Left ventricle myocardium inferior (tissue), 1 donor: ENCODE measurements around the gene LTO1. TPM values are rescaled to one million over a fixed set of nuclear protein-coding genes. Genes with fewer than 3 reads are reported as not detected.

Source experiments
- DNase-seq: peaks from one replicate; pipeline ENCODE4 v3.0.0-alpha.2; 2020
- H3K27ac ChIP-seq: fragments of 200-600 bp; replicated peaks from 2 replicates; pipeline ENCODE4 v1.8.0; 2021
- H3K27me3 ChIP-seq: fragments of 200-600 bp; 2 replicates; pipeline ENCODE4 v1.8.0; 2021; ENCODE audit warnings: low read depth
- H3K36me3 ChIP-seq: fragments of 200-600 bp; 2 replicates; pipeline ENCODE4 v1.8.0; 2021
- H3K4me1 ChIP-seq: fragments of 200-600 bp; 2 replicates; pipeline ENCODE4 v1.8.0; 2021
- H3K4me3 ChIP-seq: fragments of 200-600 bp; 2 replicates; pipeline ENCODE4 v1.8.0; 2021; ENCODE audit warnings: mild to moderate bottlenecking, moderate library complexity
- H3K9me3 ChIP-seq: fragments of 200-600 bp; replicated peaks from 2 replicates; pipeline ENCODE4 v1.8.0; 2021
- CTCF ChIP-seq: fragments of 200-600 bp; IDR thresholded peaks from 2 replicates; pipeline ENCODE4 v1.8.0; 2021; ENCODE audit warnings: antibody characterized with exemption, mild to moderate bottlenecking, borderline replicate concordance
- intact Hi-C: fragments of 100-400 bp; cut with micrococcal nuclease; formaldehyde crosslinking; loops from one replicate; pipeline ENCODE4 v1.11.0; 2022
- total RNA-seq: library from RNA; stranded (reverse); fragmentation: NEBNext Ultra II Directional; extraction: Animal tissue kit (Norgen Biotek cat#: 25700); gene quantifications from one replicate; pipeline ENCODE4 v1.2.1, GENCODE V29; 2021
- donor health status: DM: no; HTN: yes; CAD: no; lungs with severe emphysema.

The LTO1 gene
- total RNA-seq, 1 donor from 2014 or later, result 8.9 TPM

- no peak overlapping the region for H3K4me3 ChIP-seq
- H3K9me3 ChIP-seq, result no peaks in the 10 kb centered on the region
- H3K27ac ChIP-seq, result peak overlapping the region; percentile 99
- DNase-seq, result no peak
- H3K4me1 ChIP-seq, result peaks cover 92% of the 10 kb centered on the region
- no peaks in the 10 kb centered on the region for H3K27me3 ChIP-seq
- intact Hi-C loops, result loop anchor here (5.0 kb wide), 1 partner anchor 546 kb away; no protein-coding TSS in a partner anchor
- H3K36me3 ChIP-seq, result peaks cover 73% of the 10 kb centered on the region
- no peak for TF ChIP-seq CTCF
Observed at GRCh38 chr11:69647761-69648497, 27.2 kb downstream of the LTO1 start.

- Histone ChIP-seq H3K9me3 (no peaks in the 10 kb centered on the region), H3K36me3 (peaks cover 68% of the 10 kb centered on the region), H3K27ac (peak overlapping the region; percentile 99), H3K4me1 (peaks cover 97% of the 10 kb centered on the region), H3K27me3 (no peaks in the 10 kb centered on the region), H3K4me3 (no peak overlapping the region)
- intact Hi-C loops, result loop anchor here (5.0 kb wide), 1 partner anchor 545 kb away; no protein-coding TSS in a partner anchor
- no peak for TF ChIP-seq CTCF
- no peak for DNase-seq
Observed at GRCh38 chr11:69647390-69647748, 27.8 kb downstream of the LTO1 start.

- Histone ChIP-seq H3K36me3 (peaks cover 61% of the 10 kb centered on the region), H3K4me3 (no peak overlapping the region), H3K27me3 (no peaks in the 10 kb centered on the region), H3K4me1 (peaks cover 97% of the 10 kb centered on the region), H3K9me3 (no peaks in the 10 kb centered on the region), H3K27ac (peak overlapping the region; percentile 99)
- no peak for DNase-seq
- TF ChIP-seq CTCF, result no peak
- intact Hi-C loops, result loop anchor here (5.0 kb wide), 1 partner anchor 544 kb away; no protein-coding TSS in a partner anchor
Observed at GRCh38 chr11:69646493-69647389, 28.4 kb downstream of the LTO1 start.

GRCh38 chr11:69645801-69646492 lies 29.2 kb downstream of the LTO1 start:
- no peak overlapping the region for H3K4me3 ChIP-seq
- peaks cover 53% of the 10 kb centered on the region for H3K36me3 ChIP-seq
- DNase-seq, result no peak
- TF ChIP-seq CTCF, result no peak
- peaks cover 98% of the 10 kb centered on the region for H3K4me1 ChIP-seq
- H3K27me3 ChIP-seq, result no peaks in the 10 kb centered on the region
- no peaks in the 10 kb centered on the region for H3K9me3 ChIP-seq
- peak overlapping the region; percentile 99 for H3K27ac ChIP-seq
- intact Hi-C loops, result loop anchor here (5.0 kb wide), 1 partner anchor 544 kb away; no protein-coding TSS in a partner anchor

- Histone ChIP-seq H3K27ac (peak overlapping the region; percentile 99), H3K9me3 (no peaks in the 10 kb centered on the region), H3K4me3 (peak overlapping the region; percentile 96), H3K4me1 (peaks cover 97% of the 10 kb centered on the region), H3K36me3 (peaks cover 45% of the 10 kb centered on the region), H3K27me3 (no peaks in the 10 kb centered on the region)
- no peak for DNase-seq
- intact Hi-C loops, result loop anchor here (5.0 kb wide), 2 partner anchors 353 to 543 kb away; partner anchors contain the start of gene MYEOV
- no peak for TF ChIP-seq CTCF
Observed at GRCh38 chr11:69644962-69645675, 30.0 kb downstream of the LTO1 start.
